ENCODE data around the gene SLC4A8. TPM values are rescaled to one million over a fixed set of nuclear protein-coding genes. Genes with fewer than 3 reads are reported as not detected.

SLC4A8 gene
- polyA plus RNA-seq, 2 of the 4 experiments (the other 2 are of a cell fraction) = 1.1 to 2.3 TPM

GRCh38 chr12:51406859-51407258, 17.8 kb upstream of the SLC4A8 start:
- Histone ChIP-seq H3K4me3 (no peak overlapping the region), H3K4me1 (no peaks in the 10 kb centered on the region), H3K27ac (no peak overlapping the region), H3K4me2 (no peak overlapping the region), H3K9me3 (no peaks in the 10 kb centered on the region)
- POLR2A ChIA-PET = no interaction called here
- no peak for TF ChIP-seq POLR2AphosphoS2 (conservative IDR thresholded peaks at IDR 0.05; ENCODE audit: low read length)
- no peak for TF ChIP-seq EHMT2 (IDR thresholded peaks at IDR 0.05; ENCODE audit: low read depth)
- no peak for TF ChIP-seq ZSCAN20 (CRISPR knock-in tag; IDR thresholded peaks at IDR 0.05)
- no peak for TF ChIP-seq MYC (IDR thresholded peaks at IDR 0.05; ENCODE audit: borderline replicate concordance, low read length)
- no peak for TF ChIP-seq GATA3 (IDR thresholded peaks at IDR 0.05; ENCODE audit: borderline replicate concordance)
- TF ChIP-seq ESRRA (IDR thresholded peaks at IDR 0.05; ENCODE audit: borderline replicate concordance, low read length) = no peak
- CTCF ChIA-PET = interaction anchor here (0.7 to 2.7 kb wide), 3 partner anchors 8 to 19 kb away, joined by 3 to 7 read pairs (median 3); no protein-coding TSS in a partner anchor
- DNase-seq (ENCODE audit: low read depth in 1 of 2, low spot score in 1 of 2) (no peak), FAIRE-seq (no peak), ATAC-seq (no peak)
- 74% methylated on average over 5 of the region's 5 CpGs for WGBS (ENCODE audit: missing lambda C conversion rate)

- TF ChIP-seq TFCP2L1 (CRISPR knock-in tag; IDR thresholded peaks at IDR 0.05) = no peak
- no peak for TF ChIP-seq RARB (CRISPR knock-in tag; IDR thresholded peaks at IDR 0.05)
- no peak for TF ChIP-seq SREBF2 (IDR thresholded peaks at IDR 0.05)
- TF ChIP-seq ZC3H11A (IDR thresholded peaks at IDR 0.05) = no peak
- TF ChIP-seq HOXB5 (CRISPR knock-in tag; IDR thresholded peaks at IDR 0.05) = no peak
- TF ChIP-seq, protein P1, sequence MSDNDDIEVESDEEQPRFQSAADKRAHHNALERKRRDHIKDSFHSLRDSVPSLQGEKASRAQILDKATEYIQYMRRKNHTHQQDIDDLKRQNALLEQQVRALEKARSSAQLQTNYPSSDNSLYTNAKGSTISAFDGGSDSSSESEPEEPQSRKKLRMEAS (IDR thresholded peaks at IDR 0.05) = no peak
- TF ChIP-seq FOSB (CRISPR knock-in tag; IDR thresholded peaks at IDR 0.05) = no peak
- no peak for TF ChIP-seq RCOR1 (IDR thresholded peaks at IDR 0.05; ENCODE audit: low read depth, low read length)
- TF ChIP-seq FOXS1 (CRISPR knock-in tag; IDR thresholded peaks at IDR 0.05) = no peak
- ATAC-seq (no peak), DNase-seq (ENCODE audit: low read depth in 1 of 2, low spot score in 1 of 2) (no peak), FAIRE-seq (no peak)
- CTCF ChIA-PET = interaction anchor here (1.0 to 3.2 kb wide), 2 partner anchors 9 to 13 kb away, joined by 3 to 18 read pairs; no protein-coding TSS in a partner anchor
- POLR2A ChIA-PET = no interaction called here
- H3K4me3 ChIP-seq = no peak overlapping the region
- H3K9me3 ChIP-seq = no peaks in the 10 kb centered on the region
- H3K4me1 ChIP-seq = no peaks in the 10 kb centered on the region
- WGBS (ENCODE audit: missing lambda C conversion rate) = 50% methylated on average over 4 of the region's 4 CpGs
- no peak overlapping the region for H3K27ac ChIP-seq
- H3K4me2 ChIP-seq = no peak overlapping the region
Observed at GRCh38 chr12:51407604-51408003, 17.0 kb upstream of the SLC4A8 start.

GRCh38 chr12:51409846-51410245, 14.8 kb upstream of the SLC4A8 start:
- no peak overlapping the region for H3K27ac ChIP-seq
- no peaks in the 10 kb centered on the region for H3K4me1 ChIP-seq
- ChIA-PET CTCF (interaction anchor here (0.9 to 3.2 kb wide), 5 partner anchors 9 to 414 kb away, joined by 3 to 18 read pairs (median 4); no protein-coding TSS in a partner anchor), POLR2A (no interaction called here)
- DNase-seq (ENCODE audit: low read depth in 1 of 2, low spot score in 1 of 2) (no peak), FAIRE-seq (no peak), ATAC-seq (no peak)
- no peak overlapping the region for H3K4me3 ChIP-seq
- WGBS (ENCODE audit: missing lambda C conversion rate) = 85% methylated on average over 8 of the region's 8 CpGs
- H3K9me3 ChIP-seq = no peaks in the 10 kb centered on the region
- H3K4me2 ChIP-seq = no peak overlapping the region
- TF ChIP-seq HOXB5 (CRISPR knock-in tag; IDR thresholded peaks at IDR 0.05) = no peak
- TF ChIP-seq ATOH8 (CRISPR knock-in tag; IDR thresholded peaks at IDR 0.05; ENCODE audit: low read depth) = no peak
- TF ChIP-seq TFCP2L1 (CRISPR knock-in tag; IDR thresholded peaks at IDR 0.05) = no peak
- no peak for TF ChIP-seq E2F6 (IDR thresholded peaks at IDR 0.05; ENCODE audit: borderline replicate concordance, low read depth)
- TF ChIP-seq RARB (CRISPR knock-in tag; IDR thresholded peaks at IDR 0.05) = no peak
- TF ChIP-seq GATA3 (IDR thresholded peaks at IDR 0.05; ENCODE audit: borderline replicate concordance) = no peak
- TF ChIP-seq HMGXB4 (CRISPR knock-in tag; IDR thresholded peaks at IDR 0.05; ENCODE audit: borderline replicate concordance) = no peak
- TF ChIP-seq CHD2 (IDR thresholded peaks at IDR 0.05; ENCODE audit: low read length, partially characterized antibody) = no peak
- TF ChIP-seq USF2 (IDR thresholded peaks at IDR 0.05) = no peak
- no peak for TF ChIP-seq CEBPB (IDR thresholded peaks at IDR 0.05)
- no peak for TF ChIP-seq HEYL (CRISPR knock-in tag; IDR thresholded peaks at IDR 0.05)
- no peak for TF ChIP-seq SREBF2 (IDR thresholded peaks at IDR 0.05)
- TF ChIP-seq ZSCAN20 (CRISPR knock-in tag; IDR thresholded peaks at IDR 0.05) = no peak
- no peak for TF ChIP-seq ESRRA (IDR thresholded peaks at IDR 0.05; ENCODE audit: borderline replicate concordance, low read length)
- no peak for TF ChIP-seq CBX8 (IDR thresholded peaks at IDR 0.05)
- TF ChIP-seq POLR2A (IDR thresholded peaks at IDR 0.05; ENCODE audit: low read length) = no peak
- TF ChIP-seq RCOR1 (IDR thresholded peaks at IDR 0.05; ENCODE audit: low read depth, low read length) = no peak
